ENCODE measurements around the gene TRMT61A. TPM values are rescaled to one million over a fixed set of nuclear protein-coding genes. Genes with fewer than 3 reads are reported as not detected.

Gene TRMT61A
- total RNA-seq, 1 donor from 2014 or later = 6.1 TPM

DNA sequence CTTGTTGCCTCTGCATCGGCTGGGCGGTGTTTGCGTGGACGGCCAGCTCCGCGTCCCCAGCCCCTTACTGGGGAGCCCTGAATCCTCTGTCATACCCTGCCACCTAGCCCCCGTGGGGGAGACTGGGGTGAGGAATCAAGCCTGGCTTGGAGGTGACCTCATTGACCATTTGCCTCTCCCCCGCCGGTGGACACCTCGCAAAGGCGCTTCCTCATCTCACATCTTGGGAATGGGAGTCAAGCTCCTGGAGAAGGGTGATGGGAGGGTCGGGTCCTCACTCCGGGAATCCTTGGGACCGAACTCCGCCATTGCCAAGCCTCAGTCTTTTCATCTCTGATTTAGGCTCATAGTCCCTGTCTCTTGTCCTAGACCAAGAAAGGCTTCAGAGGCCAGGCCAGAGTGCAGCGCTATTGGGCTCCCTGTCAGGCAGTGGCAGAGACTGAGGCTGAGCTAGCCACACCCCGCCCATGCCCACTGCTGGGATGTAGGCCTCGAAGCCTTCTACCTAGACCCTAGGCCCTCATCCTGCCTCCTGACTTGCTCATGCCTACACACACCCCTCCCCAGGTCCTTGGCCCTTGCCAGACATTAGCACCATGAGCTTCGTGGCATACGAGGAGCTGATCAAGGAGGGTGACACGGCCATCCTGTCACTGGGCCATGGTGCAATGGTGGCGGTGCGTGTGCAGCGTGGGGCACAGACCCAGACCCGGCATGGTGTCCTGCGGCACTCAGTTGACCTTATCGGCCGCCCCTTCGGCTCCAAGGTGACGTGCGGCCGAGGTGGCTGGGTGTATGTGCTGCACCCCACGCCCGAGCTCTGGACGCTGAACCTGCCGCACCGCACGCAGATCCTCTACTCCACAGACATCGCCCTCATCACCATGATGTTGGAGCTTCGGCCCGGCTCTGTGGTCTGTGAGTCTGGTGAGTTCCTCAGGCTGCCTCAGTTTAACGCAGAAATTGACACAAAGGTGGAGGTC is 678 bp downstream of the TRMT61A start:
- Mint-ChIP-seq H3K4me1 (ENCODE audit: unreplicated experiment) (peaks cover 12% of the 10 kb centered on the region), H3K27me3 (ENCODE audit: unreplicated experiment) (peaks cover 13% of the 10 kb centered on the region), H3K36me3 (ENCODE audit: low read depth, unreplicated experiment) (no peaks in the 10 kb centered on the region), H3K4me3 (ENCODE audit: unreplicated experiment) (peak overlapping the region; percentile 96), H3K27ac (ENCODE audit: unreplicated experiment) (peak overlapping the region; percentile 80), H3K9me3 (ENCODE audit: unreplicated experiment) (no peaks in the 10 kb centered on the region)
- DNase-seq (ENCODE audit: low spot score) = no peak
- TF ChIP-seq, protein P1, sequence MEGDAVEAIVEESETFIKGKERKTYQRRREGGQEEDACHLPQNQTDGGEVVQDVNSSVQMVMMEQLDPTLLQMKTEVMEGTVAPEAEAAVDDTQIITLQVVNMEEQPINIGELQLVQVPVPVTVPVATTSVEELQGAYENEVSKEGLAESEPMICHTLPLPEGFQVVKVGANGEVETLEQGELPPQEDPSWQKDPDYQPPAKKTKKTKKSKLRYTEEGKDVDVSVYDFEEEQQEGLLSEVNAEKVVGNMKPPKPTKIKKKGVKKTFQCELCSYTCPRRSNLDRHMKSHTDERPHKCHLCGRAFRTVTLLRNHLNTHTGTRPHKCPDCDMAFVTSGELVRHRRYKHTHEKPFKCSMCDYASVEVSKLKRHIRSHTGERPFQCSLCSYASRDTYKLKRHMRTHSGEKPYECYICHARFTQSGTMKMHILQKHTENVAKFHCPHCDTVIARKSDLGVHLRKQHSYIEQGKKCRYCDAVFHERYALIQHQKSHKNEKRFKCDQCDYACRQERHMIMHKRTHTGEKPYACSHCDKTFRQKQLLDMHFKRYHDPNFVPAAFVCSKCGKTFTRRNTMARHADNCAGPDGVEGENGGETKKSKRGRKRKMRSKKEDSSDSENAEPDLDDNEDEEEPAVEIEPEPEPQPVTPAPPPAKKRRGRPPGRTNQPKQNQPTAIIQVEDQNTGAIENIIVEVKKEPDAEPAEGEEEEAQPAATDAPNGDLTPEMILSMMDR (IDR thresholded peaks at IDR 0.05; ENCODE audit: unreplicated experiment) = no peak

DNA sequence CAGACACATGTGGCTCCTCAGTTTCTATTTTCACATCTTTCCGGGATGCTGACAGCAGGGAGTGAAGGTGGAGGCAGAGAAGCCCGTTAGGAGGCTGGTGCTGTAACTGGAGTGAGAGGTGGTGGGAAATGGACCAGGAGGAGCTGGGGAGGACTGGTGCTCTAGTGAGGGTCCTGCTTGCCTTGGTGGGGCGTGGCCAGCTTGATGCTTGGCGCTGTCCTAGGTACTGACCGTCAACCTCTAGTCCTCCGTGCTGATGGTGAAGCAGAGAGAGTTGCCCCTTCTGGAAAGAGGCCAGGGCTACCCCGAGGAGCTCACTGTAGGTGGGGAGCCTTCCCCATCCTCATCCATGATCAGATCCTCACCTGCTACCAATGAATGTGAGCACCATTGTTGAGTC is 1.4 kb downstream of the TRMT61A start:
- Mint-ChIP-seq H3K36me3 (ENCODE audit: low read depth, unreplicated experiment) (no peaks in the 10 kb centered on the region), H3K4me3 (ENCODE audit: unreplicated experiment) (peak overlapping the region; percentile 60), H3K4me1 (ENCODE audit: unreplicated experiment) (peaks cover 12% of the 10 kb centered on the region), H3K27me3 (ENCODE audit: unreplicated experiment) (peaks cover 13% of the 10 kb centered on the region), H3K27ac (ENCODE audit: unreplicated experiment) (no peak overlapping the region), H3K9me3 (ENCODE audit: unreplicated experiment) (no peaks in the 10 kb centered on the region)
- no peak for DNase-seq (ENCODE audit: low spot score)
- TF ChIP-seq, protein P1 (IDR thresholded peaks at IDR 0.05; ENCODE audit: unreplicated experiment) = no peak

DNA sequence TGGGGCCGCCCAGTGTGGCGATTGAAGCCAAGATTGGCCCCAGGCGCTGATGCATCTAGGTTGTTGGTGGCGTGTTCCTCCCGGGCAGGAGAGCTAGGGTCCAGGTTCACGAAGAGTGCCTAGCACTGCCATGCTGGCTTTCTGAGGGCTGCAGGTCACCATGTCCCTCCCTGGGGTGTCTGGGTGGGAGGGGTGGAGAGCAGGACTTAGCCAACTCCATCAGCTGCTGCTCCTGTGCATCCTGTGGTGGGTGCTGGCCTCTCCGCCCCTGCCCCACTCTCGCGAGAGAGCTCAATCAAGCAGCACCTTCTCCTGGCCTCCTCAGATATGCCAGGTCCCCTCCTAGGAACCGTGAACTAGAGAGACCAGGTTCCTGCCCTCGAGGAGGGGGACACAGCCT is 1.8 kb downstream of the TRMT61A start:
- H3K27ac Mint-ChIP-seq (ENCODE audit: unreplicated experiment) = no peak overlapping the region
- H3K4me3 Mint-ChIP-seq (ENCODE audit: unreplicated experiment) = peak overlapping the region; percentile 60
- peaks cover 12% of the 10 kb centered on the region for H3K4me1 Mint-ChIP-seq (ENCODE audit: unreplicated experiment)
- H3K36me3 Mint-ChIP-seq (ENCODE audit: low read depth, unreplicated experiment) = no peaks in the 10 kb centered on the region
- TF ChIP-seq, protein P1 (IDR thresholded peaks at IDR 0.05; ENCODE audit: unreplicated experiment) = no peak
- H3K9me3 Mint-ChIP-seq (ENCODE audit: unreplicated experiment) = no peaks in the 10 kb centered on the region
- H3K27me3 Mint-ChIP-seq (ENCODE audit: unreplicated experiment) = peaks cover 12% of the 10 kb centered on the region
- DNase-seq (ENCODE audit: low spot score) = no peak

DNA sequence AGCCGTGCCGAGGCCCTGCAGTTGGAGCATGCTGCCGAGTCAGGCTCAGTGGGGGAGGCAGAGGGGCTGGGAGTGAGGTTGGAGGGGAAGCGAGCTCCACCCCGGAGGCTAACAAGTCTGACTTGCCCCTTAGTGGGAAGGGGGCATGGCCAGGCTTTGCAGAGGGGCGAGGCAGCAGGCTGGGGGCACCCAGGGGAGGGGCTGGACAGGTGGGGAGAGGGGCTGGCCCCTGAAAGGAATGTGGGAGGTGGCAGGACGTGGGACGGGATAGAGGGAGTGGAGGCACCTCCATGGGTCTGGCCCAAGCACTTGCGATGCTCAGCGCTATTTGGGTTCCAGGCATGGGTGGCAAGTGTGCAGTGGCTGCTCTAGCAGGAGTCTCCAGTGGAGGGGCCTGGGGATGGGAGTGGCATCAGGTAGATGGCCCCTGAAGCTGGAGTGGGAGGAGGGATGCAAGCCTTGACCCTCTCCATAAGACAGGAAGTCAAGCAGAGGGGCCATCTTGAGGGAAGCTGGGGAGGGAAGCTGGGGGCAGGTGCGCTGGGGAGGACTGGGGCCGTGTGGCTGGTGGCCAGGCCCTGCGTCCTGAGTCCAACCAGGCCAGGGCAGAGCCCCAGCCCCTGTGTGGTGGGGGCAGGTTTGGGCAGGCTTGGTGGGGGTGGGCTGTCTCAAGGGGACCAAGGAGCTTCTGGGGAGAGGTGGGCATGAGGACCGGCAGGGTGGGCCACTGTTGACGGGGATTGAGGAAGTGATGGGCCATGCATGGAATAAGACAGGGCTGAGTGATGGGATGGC is 2.6 kb downstream of the TRMT61A start:
- TF ChIP-seq, protein P1 (IDR thresholded peaks at IDR 0.05; ENCODE audit: unreplicated experiment) = no peak
- Mint-ChIP-seq H3K4me1 (ENCODE audit: unreplicated experiment) (peaks cover 12% of the 10 kb centered on the region), H3K36me3 (ENCODE audit: low read depth, unreplicated experiment) (no peaks in the 10 kb centered on the region), H3K9me3 (ENCODE audit: unreplicated experiment) (no peaks in the 10 kb centered on the region), H3K27ac (ENCODE audit: unreplicated experiment) (no peak overlapping the region), H3K27me3 (ENCODE audit: unreplicated experiment) (peaks cover 12% of the 10 kb centered on the region), H3K4me3 (ENCODE audit: unreplicated experiment) (no peak overlapping the region)
- no peak for DNase-seq (ENCODE audit: low spot score)
